Measurements from ENCODE around the gene RABL3.

DNA sequence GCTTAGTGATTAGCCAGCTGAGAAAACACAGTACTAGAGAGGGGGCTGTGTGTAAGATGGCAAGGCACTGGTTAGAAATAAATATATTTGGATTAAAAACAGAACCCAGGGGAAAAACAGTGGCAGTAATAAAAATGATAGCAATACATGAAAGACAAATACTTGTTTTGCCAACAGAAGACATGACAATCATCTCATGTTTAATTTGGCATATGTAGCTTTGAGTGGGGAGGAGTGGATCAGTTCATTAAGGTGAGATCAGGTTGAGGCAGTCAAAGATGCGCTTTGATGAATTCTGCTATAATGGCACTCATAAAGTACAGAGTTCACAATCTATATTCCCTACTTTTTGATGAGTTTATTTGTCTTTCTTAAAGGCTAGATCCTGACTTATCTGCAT lies 56.9 kb downstream of the RABL3 start:
- TF ChIP-seq EP300 (IDR thresholded peaks at IDR 0.05; ENCODE audit: low read depth) (no peak), POLR2A (IDR thresholded peaks at IDR 0.05) (no peak), POLR2AphosphoS5 (IDR thresholded peaks at IDR 0.05) (no peak)
- TF ChIP-seq, protein P1, sequence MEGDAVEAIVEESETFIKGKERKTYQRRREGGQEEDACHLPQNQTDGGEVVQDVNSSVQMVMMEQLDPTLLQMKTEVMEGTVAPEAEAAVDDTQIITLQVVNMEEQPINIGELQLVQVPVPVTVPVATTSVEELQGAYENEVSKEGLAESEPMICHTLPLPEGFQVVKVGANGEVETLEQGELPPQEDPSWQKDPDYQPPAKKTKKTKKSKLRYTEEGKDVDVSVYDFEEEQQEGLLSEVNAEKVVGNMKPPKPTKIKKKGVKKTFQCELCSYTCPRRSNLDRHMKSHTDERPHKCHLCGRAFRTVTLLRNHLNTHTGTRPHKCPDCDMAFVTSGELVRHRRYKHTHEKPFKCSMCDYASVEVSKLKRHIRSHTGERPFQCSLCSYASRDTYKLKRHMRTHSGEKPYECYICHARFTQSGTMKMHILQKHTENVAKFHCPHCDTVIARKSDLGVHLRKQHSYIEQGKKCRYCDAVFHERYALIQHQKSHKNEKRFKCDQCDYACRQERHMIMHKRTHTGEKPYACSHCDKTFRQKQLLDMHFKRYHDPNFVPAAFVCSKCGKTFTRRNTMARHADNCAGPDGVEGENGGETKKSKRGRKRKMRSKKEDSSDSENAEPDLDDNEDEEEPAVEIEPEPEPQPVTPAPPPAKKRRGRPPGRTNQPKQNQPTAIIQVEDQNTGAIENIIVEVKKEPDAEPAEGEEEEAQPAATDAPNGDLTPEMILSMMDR (IDR thresholded peaks at IDR 0.05): no peak
